SK-N-SH (cell line): ENCODE results near the gene SEPTIN2. TPM values are rescaled to one million over a fixed set of nuclear protein-coding genes. Genes with fewer than 3 reads are reported as not detected.

ENCODE experiments used
- CTCF ChIA-PET: fragments of 300-600, 350-600 bp; formaldehyde crosslinking; extraction: SDS; loops from one replicate; lab custom pipeline; 2021; lab: Yijun Ruan, JAX
- POLR2A ChIA-PET: fragments of 350-600 bp; sonication (Branson Sonifier 250); formaldehyde crosslinking; extraction: SDS; loops from one replicate; lab custom pipeline; 2020; ENCODE audit warnings: antibody characterized with exemption, inconsistent platforms; lab: Yijun Ruan, JAX
- DNase-seq: peaks from one replicate; pipeline ENCODE4 v3.0.0; 2012
- H2AFZ ChIP-seq: fragments of 200-600 bp; sonication (generic); 2 replicates; pipeline ENCODE4 v1.8.1; 2016; ENCODE audit warnings: antibody characterized with exemption, mild to moderate bottlenecking, low read depth
- H3F3A ChIP-seq: fragments of 200-600 bp; sonication (generic); replicated peaks from 2 replicates; pipeline ENCODE3; 2016; ENCODE audit warnings: antibody characterized with exemption, mild to moderate bottlenecking; ENCODE audit not compliant: insufficient read depth
- H3K27ac ChIP-seq, 2 experiments: fragments of 200-500 bp in 1 of 2; fragments of 200-600 bp in 1 of 2; sonication (Bioruptor generic) in 1 of 2; sonication (generic), shearing (Covaris generic) in 1 of 2; 2 replicates each; pipeline versions ENCODE4 v1.5.1 to v1.6.1; 2014 to 2016; ENCODE audit warnings: low read depth in 2 of 2, inconsistent platforms in 1 of 2, low read length in 1 of 2, mild to moderate bottlenecking in 1 of 2, mixed read lengths in 1 of 2
- H3K27me3 ChIP-seq: fragments of 200-600 bp; sonication (generic), shearing (Covaris generic); 2 replicates; pipeline ENCODE4 v1.6.1; 2016; ENCODE audit warnings: mixed run types; ENCODE audit not compliant: insufficient read depth
- H3K36me3 ChIP-seq, 2 experiments: fragments of 200-500 bp in 1 of 2; fragments of 200-600 bp in 1 of 2; sonication (Bioruptor generic) in 1 of 2; sonication (generic) in 1 of 2; replicated peaks in 1 of 2; 2 replicates each; pipeline versions ENCODE3 to v1.5.1; 2014 to 2016; ENCODE audit warnings: low read length in 1 of 2, mild to moderate bottlenecking in 1 of 2; ENCODE audit not compliant: insufficient read depth in 2 of 2, control insufficient read depth in 1 of 2
- H3K4me1 ChIP-seq, 2 experiments: fragments of 200-500 bp in 1 of 2; fragments of 200-600 bp in 1 of 2; sonication (Bioruptor generic) in 1 of 2; sonication (generic), shearing (Covaris generic) in 1 of 2; 2 replicates each; pipeline versions ENCODE4 v1.5.1 to v1.6.1; 2014 to 2016; ENCODE audit warnings: low read depth in 1 of 2, low read length in 1 of 2, mixed run types in 1 of 2; ENCODE audit not compliant: insufficient read depth in 2 of 2, control insufficient read depth in 1 of 2
- H3K4me2 ChIP-seq: fragments of 200-600 bp; sonication (generic), shearing (Covaris generic); 2 replicates; pipeline ENCODE4 v1.6.1; 2017; ENCODE audit warnings: mixed run types
- H3K4me3 ChIP-seq, 2 experiments: fragments of 200-500 bp in 1 of 2; fragments of 200-600 bp in 1 of 2; sonication (Bioruptor generic) in 1 of 2; sonication (generic), shearing (Covaris generic) in 1 of 2; 2 replicates each; pipeline versions ENCODE4 v1.5.1 to v1.8.1; 2014 to 2016; ENCODE audit warnings: low read depth in 2 of 2, inconsistent platforms in 1 of 2, low read length in 1 of 2, mild to moderate bottlenecking in 1 of 2, mixed read lengths in 1 of 2, moderate library complexity in 1 of 2
- H3K79me2 ChIP-seq: fragments of 200-600 bp; sonication (generic); 2 replicates; pipeline ENCODE4 v1.8.1; 2017; ENCODE audit warnings: mild to moderate bottlenecking; ENCODE audit not compliant: insufficient read depth
- H3K9ac ChIP-seq: fragments of 200-600 bp; sonication (generic); 2 replicates; pipeline ENCODE4 v1.6.1; 2017; ENCODE audit warnings: mixed run types
- H3K9me2 ChIP-seq: fragments of 200-600 bp; sonication (generic); 2 replicates; pipeline ENCODE4 v1.6.1; 2017; ENCODE audit warnings: mixed run types
- H3K9me3 ChIP-seq: fragments of 200-600 bp; sonication (generic); 2 replicates; pipeline ENCODE4 v1.6.1; 2017; ENCODE audit warnings: mixed run types, mild to moderate bottlenecking, moderate library complexity
- H4K20me1 ChIP-seq: fragments of 200-600 bp; sonication (generic); 2 replicates; pipeline ENCODE4 v1.6.1; 2017; ENCODE audit warnings: mild to moderate bottlenecking, mixed run types; ENCODE audit not compliant: insufficient read depth
- CHD2 ChIP-seq: fragments of 150-350 bp; IDR thresholded peaks from 2 replicates; pipeline ENCODE4 v1.6.1; 2018; ENCODE audit warnings: low read length; ENCODE audit not compliant: partially characterized antibody
- CTCF ChIP-seq: fragments of 200-600 bp; sonication (generic); IDR thresholded peaks from 2 replicates; pipeline ENCODE4 v1.6.1; 2017; ENCODE audit warnings: antibody characterized with exemption, mild to moderate bottlenecking, moderate library complexity
- EP300 ChIP-seq, 2 experiments: IDR thresholded peaks; 2 replicates each; pipeline versions ENCODE4 v1.4.0 to v1.6.1; 2012; ENCODE audit warnings: borderline replicate concordance in 1 of 2, low read depth in 1 of 2, low read length in 1 of 2
- FOSL2 ChIP-seq: IDR thresholded peaks from 2 replicates; pipeline ENCODE4 v1.4.0; 2012; ENCODE audit warnings: low read depth, mild to moderate bottlenecking, moderate library complexity, borderline replicate concordance
- JUND ChIP-seq: IDR thresholded peaks from 2 replicates; pipeline ENCODE4 v1.4.0; 2012
- MEF2A ChIP-seq: IDR thresholded peaks from 2 replicates; pipeline ENCODE4 v1.4.0; 2012; ENCODE audit warnings: low read depth, borderline replicate concordance
- MXI1 ChIP-seq: IDR thresholded peaks from 2 replicates; pipeline ENCODE4 v1.6.1; 2012; ENCODE audit warnings: mild to moderate bottlenecking, low read depth, low read length, improper control_type of control experiment
- NRF1 ChIP-seq: IDR thresholded peaks from 2 replicates; pipeline ENCODE4 v1.6.1; 2012; ENCODE audit warnings: low read depth, mild to moderate bottlenecking, low read length
- PBX3 ChIP-seq: IDR thresholded peaks from 2 replicates; pipeline ENCODE4; 2012
- POLR2AphosphoS5 ChIP-seq: IDR thresholded peaks from 2 replicates; pipeline ENCODE4 v1.6.1; 2012; ENCODE audit warnings: low read depth, low read length
- RCOR1 ChIP-seq: fragments of 150-350 bp; IDR thresholded peaks from 2 replicates; pipeline ENCODE4 v1.6.1; 2017; ENCODE audit warnings: antibody characterized with exemption, low read length
- REST ChIP-seq: IDR thresholded peaks from 2 replicates; pipeline ENCODE4 v1.6.1; 2012; ENCODE audit warnings: mild to moderate bottlenecking, low read depth, low read length, moderate library complexity
- TAF1 ChIP-seq: IDR thresholded peaks from 2 replicates; pipeline ENCODE4 v1.6.1; 2012; ENCODE audit warnings: low read depth, mild to moderate bottlenecking, low read length, moderate library complexity, borderline replicate concordance
- TEAD4 ChIP-seq: IDR thresholded peaks from 2 replicates; pipeline ENCODE4 v1.4.0; 2012; ENCODE audit warnings: mild to moderate bottlenecking, borderline replicate concordance; ENCODE audit not compliant: insufficient read depth
- USF1 ChIP-seq: IDR thresholded peaks from 2 replicates; pipeline ENCODE4 v1.4.0; 2012; ENCODE audit warnings: low read depth, borderline replicate concordance
- YY1 ChIP-seq: IDR thresholded peaks from 2 replicates; pipeline ENCODE4 v1.4.0; 2012; ENCODE audit warnings: low read depth, mild to moderate bottlenecking
- WGBS: methylation state at CpG from one replicate; pipeline ENCODE4 v1.1.6; 2017; ENCODE audit warnings: low lambda C conversion rate; 5-methylcytosine and 5-hydroxymethylcytosine counted together
- polyA plus RNA-seq, 3 experiments: library from polyadenylated mRNA; depleted of rRNA; stranded (reverse); fragments of >200 nt; gene quantifications; 2 replicates each; pipeline ENCODE4 v1.2.3, GENCODE V29; 2012
- TF ChIP-seq, protein P1 (sequence below): IDR thresholded peaks from 2 replicates; pipeline ENCODE4 v1.4.0; 2012; ENCODE audit warnings: low read depth, borderline replicate concordance

The SEPTIN2 gene
- polyA plus RNA-seq, 1 of the 3 experiments (the other 2 are of a cell fraction): 226 TPM

- TF ChIP-seq USF1 (no peak), MEF2A (no peak), TAF1 (no peak), PBX3 (no peak)
Observed at GRCh38 chr2:241363426-241363825, 47.7 kb downstream of the SEPTIN2 start (continued).

DNA sequence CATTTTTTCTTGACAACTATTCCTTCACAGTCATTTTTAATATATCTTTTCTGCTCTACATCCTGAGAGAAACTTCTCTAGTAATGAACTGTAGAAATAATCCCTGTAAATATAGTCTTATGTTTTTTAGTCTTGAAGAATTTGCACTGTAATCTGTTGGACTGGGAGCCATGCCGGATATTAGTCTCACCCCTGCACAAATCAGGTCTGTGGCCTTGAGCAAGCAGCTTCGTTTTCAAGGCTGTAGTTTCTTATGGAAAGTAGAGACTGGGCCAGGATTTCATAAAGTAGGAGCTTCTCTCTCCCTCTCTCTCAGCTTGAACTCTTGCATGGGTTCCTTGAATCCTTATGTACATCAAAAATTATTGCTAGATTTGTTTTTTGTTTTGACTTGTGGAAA lies 49.1 kb downstream of the SEPTIN2 start:
- ChIA-PET CTCF (no interaction called here), POLR2A (no interaction called here)
- peaks cover 0 to 6% of the 10 kb centered on the region in 2 experiments; a peak in 2 of 4 replicates for H3K4me1 ChIP-seq
- H3K9me3 ChIP-seq: no peaks in the 10 kb centered on the region
- DNase-seq: no peak
- no peaks in the 10 kb centered on the region for H3F3A ChIP-seq
- no peak overlapping the region for H3K27ac ChIP-seq
- no peak overlapping the region for H3K9ac ChIP-seq
- no peak overlapping the region for H3K4me3 ChIP-seq
- H2AFZ ChIP-seq: no peak overlapping the region
- peaks cover 3 to 6% of the 10 kb centered on the region in 2 experiments for H3K36me3 ChIP-seq
- TF ChIP-seq CTCF (no peak), JUND (no peak), NRF1 (no peak), TEAD4 (no peak), EP300 (IDR thresholded peaks at IDR 0.05; ENCODE audit: borderline replicate concordance in 1 of 2, low read depth in 1 of 2, low read length in 1 of 2) (no peak), FOSL2 (no peak)
- peaks cover 17% of the 10 kb centered on the region for H4K20me1 ChIP-seq
- H3K27me3 ChIP-seq: no peaks in the 10 kb centered on the region
- no peaks in the 10 kb centered on the region for H3K9me2 ChIP-seq
- H3K4me2 ChIP-seq: no peak overlapping the region
- H3K79me2 ChIP-seq: peaks cover 95% of the 10 kb centered on the region
- 95% methylated on average over 2 of the region's 2 CpGs for WGBS

DNA sequence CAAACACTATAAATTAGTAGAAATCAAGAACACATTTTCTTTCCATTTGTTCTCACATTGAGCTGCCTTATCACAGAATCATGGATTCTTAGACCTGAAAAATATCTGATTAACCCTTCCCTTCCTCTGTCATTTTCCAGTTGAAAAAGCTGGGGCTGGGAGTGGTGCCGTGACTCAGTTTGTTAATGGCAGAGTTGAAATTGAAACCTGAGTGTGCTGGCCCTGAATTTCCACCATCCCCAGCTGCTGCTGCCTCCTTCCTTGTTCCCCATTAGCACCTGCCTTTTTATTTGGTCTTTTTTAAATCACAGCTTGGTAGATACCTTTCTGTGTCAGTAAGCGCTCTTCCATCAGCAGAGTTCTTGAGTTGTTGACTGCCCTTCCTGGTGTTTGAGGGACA lies 51.0 kb downstream of the SEPTIN2 start:
- Histone ChIP-seq H4K20me1 (peaks cover 5% of the 10 kb centered on the region; the same call in 1 of the 2 replicates), H2AFZ (no peak overlapping the region), H3K4me3 (no peak overlapping the region), H3K36me3 (peaks cover 3 to 6% of the 10 kb centered on the region in 2 experiments), H3K27me3 (no peaks in the 10 kb centered on the region), H3K4me1 (peaks cover 0 to 6% of the 10 kb centered on the region in 2 experiments; a peak in 2 of 4 replicates), H3K9ac (no peak overlapping the region), H3K4me2 (no peak overlapping the region), H3F3A (no peaks in the 10 kb centered on the region), H3K9me2 (no peaks in the 10 kb centered on the region), H3K79me2 (peaks cover 94% of the 10 kb centered on the region), H3K9me3 (no peaks in the 10 kb centered on the region), H3K27ac (no peak overlapping the region)
- 91% methylated on average over 2 of the region's 2 CpGs for WGBS
- no peak for DNase-seq
- CTCF ChIA-PET: no interaction called here
- POLR2A ChIA-PET: no interaction called here
- TF ChIP-seq POLR2AphosphoS5: no peak
- TF ChIP-seq MXI1: no peak
- TF ChIP-seq MEF2A: no peak
- TF ChIP-seq, protein P1, sequence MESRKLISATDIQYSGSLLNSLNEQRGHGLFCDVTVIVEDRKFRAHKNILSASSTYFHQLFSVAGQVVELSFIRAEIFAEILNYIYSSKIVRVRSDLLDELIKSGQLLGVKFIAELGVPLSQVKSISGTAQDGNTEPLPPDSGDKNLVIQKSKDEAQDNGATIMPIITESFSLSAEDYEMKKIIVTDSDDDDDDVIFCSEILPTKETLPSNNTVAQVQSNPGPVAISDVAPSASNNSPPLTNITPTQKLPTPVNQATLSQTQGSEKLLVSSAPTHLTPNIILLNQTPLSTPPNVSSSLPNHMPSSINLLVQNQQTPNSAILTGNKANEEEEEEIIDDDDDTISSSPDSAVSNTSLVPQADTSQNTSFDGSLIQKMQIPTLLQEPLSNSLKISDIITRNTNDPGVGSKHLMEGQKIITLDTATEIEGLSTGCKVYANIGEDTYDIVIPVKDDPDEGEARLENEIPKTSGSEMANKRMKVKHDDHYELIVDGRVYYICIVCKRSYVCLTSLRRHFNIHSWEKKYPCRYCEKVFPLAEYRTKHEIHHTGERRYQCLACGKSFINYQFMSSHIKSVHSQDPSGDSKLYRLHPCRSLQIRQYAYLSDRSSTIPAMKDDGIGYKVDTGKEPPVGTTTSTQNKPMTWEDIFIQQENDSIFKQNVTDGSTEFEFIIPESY: no peak
- no peak for TF ChIP-seq RCOR1
- no peak for TF ChIP-seq CHD2
- TF ChIP-seq REST: no peak
- TF ChIP-seq YY1: no peak
- TF ChIP-seq JUND: no peak
